K562 (cell line): Measurements from ENCODE around the gene TGFBR2. TPM values are rescaled to one million over a fixed set of nuclear protein-coding genes. Genes with fewer than 3 reads are reported as not detected.

ENCODE experiments used
- ATAC-seq: fragments of 200-7000 bp; cut with Tn5 transposase; 3 replicates; pipeline ENCODE4 v1.9.1; 2020; ENCODE audit warnings: moderate library complexity
- BruUV-seq: library from RNA; stranded (reverse); fragments of 400-500 nt; replicated peaks from 2 replicates; lab custom pipeline; 2021; lab: Mats Ljungman, UMichigan
- CTCF ChIA-PET: fragments of 300-600 bp; formaldehyde crosslinking; extraction: SDS; loops from one replicate; lab custom pipeline; 2021; ENCODE audit warnings: low intra/inter-chr PET ratio; lab: Yijun Ruan, JAX
- POLR2A ChIA-PET: fragments of 300-600, 350-650 bp; sonication (Branson Sonifier 250); formaldehyde crosslinking; extraction: SDS; loops from one replicate; lab custom pipeline; 2021; ENCODE audit warnings: antibody characterized with exemption, inconsistent platforms; lab: Yijun Ruan, JAX
- DNase-seq, 4 experiments: peaks; one replicate each; pipeline versions ENCODE4 v3.0.0 to v3.0.0-alpha.2; 2011 to 2018; ENCODE audit warnings: low spot score in 3 of 4, mixed read lengths in 3 of 4; ENCODE audit errors: extremely low read depth in 1 of 4
- FAIRE-seq: peaks from 2 replicates; lab custom pipeline; 2011; peaks lifted over from hg19 to GRCh38; lab: Jason Lieb, UNC
- H2AFZ ChIP-seq: 2 replicates; pipeline ENCODE4 v1.6.0; 2011; ENCODE audit warnings: low read depth, low read length, control low read depth, inconsistent platforms
- H3K27ac ChIP-seq: fragments of 200-600 bp; 3 replicates; pipeline ENCODE4 v1.8.0; 2011; ENCODE audit warnings: low read depth, mild to moderate bottlenecking, control low read depth, inconsistent platforms, low read length, moderate library complexity, mixed read lengths; ENCODE audit errors: extremely low read depth
- H3K27me3 ChIP-seq, 2 experiments: fragments of 300-600 bp in 1 of 2; 2 replicates in 1 of 2; 3 replicates in 1 of 2; pipeline versions ENCODE4 v1.6.0 to v1.8.0; 2011; ENCODE audit warnings: inconsistent platforms in 2 of 2, low read length in 2 of 2, mild to moderate bottlenecking in 1 of 2, mixed read lengths in 1 of 2, moderate library complexity in 1 of 2; ENCODE audit not compliant: control insufficient read depth in 2 of 2, insufficient read depth in 2 of 2
- H3K36me3 ChIP-seq: fragments of 300-600 bp; 3 replicates; pipeline ENCODE4 v1.8.0; 2011; ENCODE audit warnings: mild to moderate bottlenecking, low read length, inconsistent platforms; ENCODE audit not compliant: control insufficient read depth, insufficient read depth
- H3K4me1 ChIP-seq, 2 experiments: fragments of 200-600 bp in 1 of 2; replicated peaks in 1 of 2; 2 replicates in 1 of 2; 3 replicates in 1 of 2; pipeline versions ENCODE4 v1.5.1 to v1.8.0; 2011; ENCODE audit warnings: inconsistent platforms in 2 of 2, low read length in 2 of 2, mild to moderate bottlenecking in 1 of 2, mixed read lengths in 1 of 2, moderate library complexity in 1 of 2; ENCODE audit not compliant: control insufficient read depth in 2 of 2, insufficient read depth in 2 of 2
- H3K4me2 ChIP-seq: 2 replicates; pipeline ENCODE4 v1.6.1; 2011; ENCODE audit warnings: low read length, control low read depth, inconsistent platforms, mixed read lengths; ENCODE audit not compliant: insufficient read depth
- H3K4me3 ChIP-seq: fragments of 200-600 bp; sonication (generic), shearing (Covaris generic); 2 replicates; pipeline ENCODE4 v1.5.1; 2016; ENCODE audit warnings: control low read depth, inconsistent platforms
- H3K79me2 ChIP-seq: fragments of 200-600 bp; 3 replicates; pipeline ENCODE4 v1.8.0; 2011; ENCODE audit warnings: low read length, inconsistent platforms; ENCODE audit not compliant: control insufficient read depth, insufficient read depth
- H3K9ac ChIP-seq, 2 experiments: 2 replicates each; pipeline versions ENCODE4 v1.6.0 to v1.6.1; 2011; ENCODE audit warnings: low read depth in 2 of 2, low read length in 2 of 2, control low read depth in 1 of 2, inconsistent platforms in 1 of 2, mild to moderate bottlenecking in 1 of 2, mixed read lengths in 1 of 2; ENCODE audit not compliant: insufficient read depth in 1 of 2
- H3K9me1 ChIP-seq: one replicate; pipeline ENCODE4 v1.6.0; 2011; ENCODE audit warnings: inconsistent platforms, mild to moderate bottlenecking, low read length, moderate library complexity; ENCODE audit not compliant: control insufficient read depth, insufficient read depth
- H3K9me3 ChIP-seq: replicated peaks from 2 replicates; pipeline ENCODE4 v1.5.1; 2011; ENCODE audit warnings: low read depth, low read length, inconsistent platforms; ENCODE audit not compliant: control insufficient read depth, insufficient read depth
- H4K20me1 ChIP-seq: replicated peaks from 2 replicates; pipeline ENCODE4 v1.6.1; 2011; ENCODE audit warnings: low read length, inconsistent platforms, mixed read lengths; ENCODE audit not compliant: control insufficient read depth, insufficient read depth
- POLR3A ChIP-seq: IDR thresholded peaks from 2 replicates; pipeline ENCODE4 v1.6.1; 2011; ENCODE audit warnings: borderline replicate concordance, mild to moderate bottlenecking, moderate library complexity; ENCODE audit not compliant: insufficient read length, insufficient read depth; ENCODE audit errors: extremely low read depth
- ZNF133 ChIP-seq: fragments of 250-450 bp; sonication (Bioruptor Pico); IDR thresholded peaks from 2 replicates; pipeline ENCODE4 v1.4.0; 2020; ENCODE audit warnings: mild to moderate bottlenecking
- in situ Hi-C: fragments of 300-500 bp; cut with MboI; formaldehyde crosslinking; loops from 4 replicates; pipeline ENCODE4 v1.15.0; 2018; ENCODE audit warnings: inconsistent platforms, mixed read lengths
- intact Hi-C: fragments of 100-400 bp; cut with micrococcal nuclease; formaldehyde crosslinking; loops from 2 replicates; pipeline ENCODE4 v1.14.2; 2022
- polyA plus RNA-seq, 8 experiments: library from polyadenylated mRNA; depleted of rRNA in 4 of 8; stranded (reverse) in 5 of 8; unstranded in 3 of 8; fragments of >200 nt; fragmentation: Nextera tagmentation in 2 of 8; fragmentation: Illumina TruSeq in 1 of 8; extraction: Ambion mirVana in 2 of 8; extraction: Trizol in 1 of 8; gene quantifications; 2 replicates each; pipeline versions ENCODE4 v1.2.1 to v1.2.3, GENCODE V29; 2011 to 2014; ENCODE audit warnings: inconsistent platforms in 1 of 8, missing spikeins in 1 of 8
- total RNA-seq, 7 experiments: library from RNA; depleted of rRNA in 6 of 7; stranded (reverse); fragments of >200 nt in 6 of 7; fragmentation: Illumina TruSeq in 2 of 7; extraction: Trizol in 2 of 7; gene quantifications; 2 replicates each; pipeline versions ENCODE4 v1.2.1 to v1.2.3, GENCODE V29; 2011 to 2021; ENCODE audit warnings: low replicate concordance in 1 of 7
- TF ChIP-seq, protein P1 (sequence below): fragments of 450-650 bp; IDR thresholded peaks from 2 replicates; pipeline ENCODE4 v1.6.1; 2017; ENCODE audit warnings: mild to moderate bottlenecking, moderate library complexity
- TF ChIP-seq, protein P2 (sequence below): sonication (generic); formaldehyde crosslinking; IDR thresholded peaks from 2 replicates; pipeline ENCODE4 v1.8.1; 2023; ENCODE audit warnings: mild to moderate bottlenecking, missing genetic modification reagents, moderate library complexity

TGFBR2 gene
- total and polyA plus RNA-seq, 9 of the 15 experiments (the other 6 are each of a cell fraction or from before 2014, with no cell fraction given), result 0.11 to 0.84 (median 0.24) TPM

DNA sequence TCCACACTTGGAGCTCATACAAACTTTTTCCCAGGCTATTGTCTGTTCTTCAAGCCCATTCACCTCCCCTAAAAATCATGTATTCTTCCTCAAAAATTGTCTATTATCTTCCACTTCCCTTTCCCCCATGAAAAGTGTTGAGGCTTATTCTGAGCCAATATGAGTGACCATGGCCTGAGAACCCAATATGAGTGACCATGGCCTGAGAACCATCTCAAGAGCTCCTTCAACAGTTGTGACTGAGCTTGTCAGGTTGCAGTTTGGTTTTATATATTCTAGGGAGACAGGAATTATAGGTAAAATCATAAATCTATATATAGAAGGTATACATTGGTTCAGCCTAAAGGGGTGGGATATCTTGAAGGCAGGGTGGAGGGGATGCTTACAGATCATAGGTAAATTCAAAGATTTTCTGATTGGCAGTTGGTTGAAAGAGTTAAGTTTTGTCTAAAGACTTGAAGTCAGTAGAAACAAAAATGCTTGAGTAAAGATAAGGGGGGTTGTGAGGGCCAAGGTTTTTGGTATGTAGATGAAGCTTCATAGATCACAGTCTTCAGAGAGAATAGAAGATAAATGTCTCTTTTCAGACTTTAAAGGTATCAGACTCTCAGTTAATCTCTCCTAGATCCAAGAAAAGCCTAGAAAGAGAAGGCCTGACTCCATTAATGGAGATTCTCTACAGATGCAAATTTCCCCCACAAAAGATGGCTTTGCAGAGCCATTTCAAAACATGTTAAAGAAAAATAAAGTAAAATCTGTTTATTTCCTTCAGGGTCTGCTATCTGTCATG, 95.8 kb downstream of the TGFBR2 start:
- POLR2A ChIA-PET, result no interaction called here
- Histone ChIP-seq H4K20me1 (no peaks in the 10 kb centered on the region), H3K9ac (no peak overlapping the region), H3K4me1 (no peaks in the 10 kb centered on the region), H2AFZ (no peak overlapping the region), H3K4me3 (no peak overlapping the region), H3K9me1 (no peaks in the 10 kb centered on the region), H3K9me3 (no peaks in the 10 kb centered on the region; the same call in 1 of the 2 replicates), H3K4me2 (no peak overlapping the region), H3K27me3 (no peaks in the 10 kb centered on the region), H3K36me3 (no peaks in the 10 kb centered on the region)
- ATAC-seq (no peak), FAIRE-seq (no peak)
- in situ Hi-C loops (no loop called here), intact Hi-C loops (no loop called here)
- no peak for TF ChIP-seq POLR3A
- TF ChIP-seq, protein P1, sequence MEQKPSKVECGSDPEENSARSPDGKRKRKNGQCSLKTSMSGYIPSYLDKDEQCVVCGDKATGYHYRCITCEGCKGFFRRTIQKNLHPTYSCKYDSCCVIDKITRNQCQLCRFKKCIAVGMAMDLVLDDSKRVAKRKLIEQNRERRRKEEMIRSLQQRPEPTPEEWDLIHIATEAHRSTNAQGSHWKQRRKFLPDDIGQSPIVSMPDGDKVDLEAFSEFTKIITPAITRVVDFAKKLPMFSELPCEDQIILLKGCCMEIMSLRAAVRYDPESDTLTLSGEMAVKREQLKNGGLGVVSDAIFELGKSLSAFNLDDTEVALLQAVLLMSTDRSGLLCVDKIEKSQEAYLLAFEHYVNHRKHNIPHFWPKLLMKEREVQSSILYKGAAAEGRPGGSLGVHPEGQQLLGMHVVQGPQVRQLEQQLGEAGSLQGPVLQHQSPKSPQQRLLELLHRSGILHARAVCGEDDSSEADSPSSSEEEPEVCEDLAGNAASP, result no peak
- no peak for TF ChIP-seq ZNF133 (CRISPR knock-in tag)
- TF ChIP-seq, protein P2, sequence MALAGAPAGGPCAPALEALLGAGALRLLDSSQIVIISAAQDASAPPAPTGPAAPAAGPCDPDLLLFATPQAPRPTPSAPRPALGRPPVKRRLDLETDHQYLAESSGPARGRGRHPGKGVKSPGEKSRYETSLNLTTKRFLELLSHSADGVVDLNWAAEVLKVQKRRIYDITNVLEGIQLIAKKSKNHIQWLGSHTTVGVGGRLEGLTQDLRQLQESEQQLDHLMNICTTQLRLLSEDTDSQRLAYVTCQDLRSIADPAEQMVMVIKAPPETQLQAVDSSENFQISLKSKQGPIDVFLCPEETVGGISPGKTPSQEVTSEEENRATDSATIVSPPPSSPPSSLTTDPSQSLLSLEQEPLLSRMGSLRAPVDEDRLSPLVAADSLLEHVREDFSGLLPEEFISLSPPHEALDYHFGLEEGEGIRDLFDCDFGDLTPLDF (CRISPR knock-in tag), result no peak
- TF ChIP-seq, all 486 proteins: peak for 0
- DNase-seq, result no peak
- CTCF ChIA-PET, result no interaction called here
- H3K79me2 ChIP-seq, result no peaks in the 10 kb centered on the region
- no TSS peak for BruUV-seq
- H3K27ac ChIP-seq, result no peak overlapping the region
